Mucosa of rectum (tissue), 2 donors: ENCODE data around the gene DEDD2.

Source experiments
- H3K27ac ChIP-seq, 2 donors: one replicate each; pipeline ENCODE4 v1.7.0; 2013; ENCODE audit warnings: inconsistent platforms in 2 of 2, low read depth in 2 of 2, low read length in 2 of 2
- H3K27me3 ChIP-seq, 2 donors: one replicate each; pipeline ENCODE4 v1.7.0; 2013; ENCODE audit warnings: low read length in 2 of 2; ENCODE audit not compliant: control insufficient read depth in 2 of 2, insufficient read depth in 2 of 2
- H3K36me3 ChIP-seq, 2 donors: one replicate each; pipeline ENCODE4 v1.7.0; 2013; ENCODE audit warnings: low read length in 2 of 2; ENCODE audit not compliant: control insufficient read depth in 2 of 2, insufficient read depth in 2 of 2
- H3K4me1 ChIP-seq, 2 donors: one replicate each; pipeline ENCODE4 v1.7.0; 2013; ENCODE audit warnings: low read length in 2 of 2, mild to moderate bottlenecking in 1 of 2; ENCODE audit not compliant: control insufficient read depth in 2 of 2, insufficient read depth in 2 of 2
- H3K4me3 ChIP-seq, 2 donors: one replicate each; pipeline ENCODE4 v1.7.0; 2013; ENCODE audit warnings: low read length in 2 of 2
- H3K9ac ChIP-seq, 2 donors: one replicate each; pipeline ENCODE4 v1.7.0; 2013; ENCODE audit warnings: low read length in 2 of 2, low read depth in 1 of 2, mild to moderate bottlenecking in 1 of 2
- H3K9me3 ChIP-seq, 2 donors: one replicate each; pipeline ENCODE4 v1.7.0; 2013; ENCODE audit warnings: low read length in 2 of 2; ENCODE audit not compliant: control insufficient read depth in 2 of 2
- donor health status: healthy.
- donor health status: Normal muscosa, but diverticular disease.

DEDD2 gene

GRCh38 chr19:42253245-42254088 lies 36.0 kb upstream of the DEDD2 start:
- H3K9me3 ChIP-seq = no peaks in the 10 kb centered on the region
- H3K27ac ChIP-seq = peak overlapping the region; percentile 96 to 99
- H3K27me3 ChIP-seq = no peaks in the 10 kb centered on the region
- H3K4me3 ChIP-seq = peak overlapping the region; percentile 74 to 92
- peak overlapping the region; percentile 60 to 74 for H3K9ac ChIP-seq
- peaks cover 3 to 7% of the 10 kb centered on the region in 2 donors for H3K36me3 ChIP-seq
- peaks cover 20 to 32% of the 10 kb centered on the region in 2 donors for H3K4me1 ChIP-seq

GRCh38 chr19:42252365-42253244 lies 35.1 kb upstream of the DEDD2 start:
- H3K9ac ChIP-seq = peak overlapping the region; percentile 60 to 74
- H3K27ac ChIP-seq = peak overlapping the region; percentile 79 to 99
- peaks cover 20 to 32% of the 10 kb centered on the region in 2 donors for H3K4me1 ChIP-seq
- peaks cover 3 to 7% of the 10 kb centered on the region in 2 donors for H3K36me3 ChIP-seq
- no peaks in the 10 kb centered on the region for H3K27me3 ChIP-seq
- no peaks in the 10 kb centered on the region for H3K9me3 ChIP-seq
- H3K4me3 ChIP-seq = peak overlapping the region; percentile 69 to 74

- no peaks in the 10 kb centered on the region for H3K27me3 ChIP-seq
- peaks cover 20 to 29% of the 10 kb centered on the region in 2 donors for H3K4me1 ChIP-seq
- no peak overlapping the region for H3K9ac ChIP-seq
Measured at GRCh38 chr19:42251572-42252358, 34.3 kb upstream of the DEDD2 start.

GRCh38 chr19:42250666-42251531 lies 33.4 kb upstream of the DEDD2 start:
- Histone ChIP-seq H3K9me3 (no peaks in the 10 kb centered on the region), H3K27ac (peak overlapping the region in 1 of 2 donors; percentile 38), H3K4me3 (no peak overlapping the region), H3K36me3 (peaks cover 3 to 7% of the 10 kb centered on the region in 2 donors), H3K27me3 (no peaks in the 10 kb centered on the region), H3K9ac (no peak overlapping the region), H3K4me1 (peaks cover 20 to 28% of the 10 kb centered on the region in 2 donors)

More at GRCh38 chr19:42251572-42252358, 34.3 kb upstream of the DEDD2 start:
- H3K4me3 ChIP-seq = peak overlapping the region in 1 of 2 donors; percentile 9
- H3K36me3 ChIP-seq = peaks cover 3 to 7% of the 10 kb centered on the region in 2 donors
- no peak overlapping the region for H3K27ac ChIP-seq
- H3K9me3 ChIP-seq = no peaks in the 10 kb centered on the region

GRCh38 chr19:42250183-42250665 lies 32.7 kb upstream of the DEDD2 start:
- no peaks in the 10 kb centered on the region for H3K9me3 ChIP-seq
- H3K27ac ChIP-seq = peak overlapping the region in 1 of 2 donors; percentile 38
- peaks cover 16 to 23% of the 10 kb centered on the region in 2 donors for H3K4me1 ChIP-seq
- peaks cover 3 to 7% of the 10 kb centered on the region in 2 donors for H3K36me3 ChIP-seq
- no peaks in the 10 kb centered on the region for H3K27me3 ChIP-seq
- no peak overlapping the region for H3K9ac ChIP-seq
- no peak overlapping the region for H3K4me3 ChIP-seq

- H3K27ac ChIP-seq = no peak overlapping the region
- H3K4me3 ChIP-seq = no peak overlapping the region
- H3K27me3 ChIP-seq = no peaks in the 10 kb centered on the region
- no peak overlapping the region for H3K9ac ChIP-seq
- H3K36me3 ChIP-seq = peaks cover 3 to 7% of the 10 kb centered on the region in 2 donors
- H3K9me3 ChIP-seq = no peaks in the 10 kb centered on the region
- peaks cover 16 to 27% of the 10 kb centered on the region in 2 donors for H3K4me1 ChIP-seq
Measured at GRCh38 chr19:42249769-42250168, 32.3 kb upstream of the DEDD2 start.

- Histone ChIP-seq H3K27me3 (no peaks in the 10 kb centered on the region), H3K4me1 (peaks cover 17 to 28% of the 10 kb centered on the region in 2 donors), H3K9ac (no peak overlapping the region), H3K27ac (no peak overlapping the region), H3K4me3 (no peak overlapping the region), H3K9me3 (no peaks in the 10 kb centered on the region), H3K36me3 (peaks cover 3 to 7% of the 10 kb centered on the region in 2 donors)
Measured at GRCh38 chr19:42249149-42249750, 31.8 kb upstream of the DEDD2 start.

- no peaks in the 10 kb centered on the region for H3K27me3 ChIP-seq
- H3K4me1 ChIP-seq = peaks cover 21 to 28% of the 10 kb centered on the region in 2 donors
- no peak overlapping the region for H3K27ac ChIP-seq
- H3K9ac ChIP-seq = no peak overlapping the region
- no peaks in the 10 kb centered on the region for H3K9me3 ChIP-seq
- peaks cover 3 to 7% of the 10 kb centered on the region in 2 donors for H3K36me3 ChIP-seq
- no peak overlapping the region for H3K4me3 ChIP-seq
Measured at GRCh38 chr19:42248270-42249148, 31.0 kb upstream of the DEDD2 start.
